Measurements from ENCODE around the gene ACACB. TPM values are rescaled to one million over a fixed set of nuclear protein-coding genes. Genes with fewer than 3 reads are reported as not detected.
"Not testable (repeated sequence)": the region's sequence is repeated elsewhere in the genome, so short reads cannot be mapped to it uniquely, and the experiment has no call there.

ACACB gene
- total RNA-seq, 1 experiment from 2014 or later, result 6.6 TPM

DNA sequence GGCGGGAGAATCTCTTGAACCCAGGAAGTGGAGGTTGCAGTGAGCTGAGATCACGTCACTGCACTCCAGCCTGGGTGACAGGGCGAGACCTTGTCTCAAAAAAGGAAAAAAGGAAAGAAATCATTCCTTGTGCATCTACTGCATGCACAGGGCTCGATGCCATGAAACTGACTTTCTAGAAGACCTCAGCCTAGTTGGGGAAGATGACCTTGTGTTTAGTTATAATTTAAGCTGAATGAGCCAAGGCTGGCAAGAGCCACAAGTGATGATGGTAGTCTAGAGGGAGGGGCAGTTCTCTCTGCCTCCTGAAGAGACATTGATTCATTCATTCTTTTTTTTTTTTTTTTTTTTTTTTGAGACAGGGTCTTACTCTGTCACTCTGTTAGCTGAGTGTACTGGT lies 24.2 kb downstream of the ACACB start:
- no peak for DNase-seq (ENCODE audit: low read depth)

- DNase-seq (ENCODE audit: low read depth), result no peak
Observed at GRCh38 chr12:109144224-109144623, 27.8 kb downstream of the ACACB start.

GRCh38 chr12:109147126-109147525 lies 30.7 kb downstream of the ACACB start:
- not testable (repeated sequence) for DNase-seq (ENCODE audit: low read depth)

DNA sequence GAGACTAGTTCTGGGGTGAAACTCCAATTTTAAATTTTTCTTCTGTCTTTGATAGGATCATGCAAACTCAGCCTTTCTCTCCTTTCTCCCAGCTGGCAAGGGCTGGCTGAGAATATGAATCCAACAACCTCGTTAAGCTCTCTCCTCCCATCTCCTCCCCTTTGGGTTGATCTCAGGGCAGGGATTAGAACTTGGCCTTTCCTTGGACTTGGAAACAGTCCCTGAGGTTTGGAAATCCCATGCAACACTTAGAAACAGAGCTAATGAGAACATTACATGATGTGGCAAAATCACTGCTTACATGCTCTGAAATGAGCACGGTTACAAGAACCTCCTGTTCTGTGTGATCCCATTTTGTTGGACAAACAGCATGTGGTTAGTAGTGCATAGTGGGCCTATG lies 31.6 kb downstream of the ACACB start:
- no peak for DNase-seq (ENCODE audit: low read depth)

- DNase-seq (ENCODE audit: low read depth), result no peak
Observed at GRCh38 chr12:109150124-109150640, 33.8 kb downstream of the ACACB start.

- no peak for DNase-seq (ENCODE audit: low read depth)
Observed at GRCh38 chr12:109151457-109151856, 35.1 kb downstream of the ACACB start.

DNA sequence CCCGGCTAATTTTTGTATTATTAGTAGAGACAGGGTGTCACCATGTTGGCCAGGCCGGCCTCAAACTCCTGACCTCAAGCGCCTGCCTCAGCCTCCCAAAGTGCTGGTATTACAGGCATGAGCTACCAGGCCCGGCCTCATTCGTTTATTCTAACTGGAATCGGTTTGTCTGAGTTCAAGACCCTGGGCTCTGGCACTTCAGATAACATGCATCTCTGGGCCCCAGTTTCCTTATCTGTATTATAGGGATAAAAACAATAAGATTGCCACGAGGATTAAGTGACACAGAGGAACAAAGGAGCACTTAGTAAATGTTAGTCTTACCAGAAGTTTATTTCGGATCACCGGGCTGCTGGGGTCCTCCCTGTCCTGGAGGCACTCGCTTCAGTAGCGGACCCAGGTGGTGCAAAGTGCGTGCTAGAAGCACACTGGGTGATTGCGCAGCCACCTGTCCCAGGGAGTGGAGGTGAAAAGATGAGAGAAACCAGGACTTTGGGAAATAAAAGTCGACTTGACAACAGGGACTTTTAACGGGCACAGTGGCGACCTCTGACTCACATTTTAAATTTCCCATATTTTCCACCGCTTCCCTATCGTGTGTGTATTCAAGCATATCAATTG lies 37.5 kb downstream of the ACACB start:
- DNase-seq (ENCODE audit: low read depth), result no peak

- peak; percentile 86 for DNase-seq (ENCODE audit: low read depth)
Observed at GRCh38 chr12:109154451-109155438, 38.4 kb downstream of the ACACB start.

- DNase-seq (ENCODE audit: low read depth), result no peak
Observed at GRCh38 chr12:109156036-109156435, 39.6 kb downstream of the ACACB start.

GRCh38 chr12:109156586-109156985 lies 40.2 kb downstream of the ACACB start:
- no peak for DNase-seq (ENCODE audit: low read depth)

DNA sequence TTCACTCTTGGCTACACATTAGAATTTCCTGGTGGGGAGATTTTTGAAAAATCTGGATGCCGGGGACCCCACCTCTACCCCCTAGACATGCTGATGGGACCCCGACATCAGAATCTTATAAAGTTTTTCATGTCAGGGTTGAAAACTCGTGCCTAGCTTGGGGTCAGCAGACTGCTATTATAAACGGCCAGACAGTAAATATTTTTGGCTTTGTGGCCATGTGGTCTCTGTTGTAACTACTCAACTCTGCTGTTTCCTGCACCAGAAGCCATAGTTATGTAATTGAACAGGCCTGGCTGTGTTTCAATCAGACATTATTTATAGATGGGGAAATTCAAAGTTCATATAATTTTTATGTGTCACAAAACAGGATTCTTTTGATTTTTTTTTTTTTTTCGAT lies 41.6 kb downstream of the ACACB start:
- DNase-seq (ENCODE audit: low read depth), result no peak

DNA sequence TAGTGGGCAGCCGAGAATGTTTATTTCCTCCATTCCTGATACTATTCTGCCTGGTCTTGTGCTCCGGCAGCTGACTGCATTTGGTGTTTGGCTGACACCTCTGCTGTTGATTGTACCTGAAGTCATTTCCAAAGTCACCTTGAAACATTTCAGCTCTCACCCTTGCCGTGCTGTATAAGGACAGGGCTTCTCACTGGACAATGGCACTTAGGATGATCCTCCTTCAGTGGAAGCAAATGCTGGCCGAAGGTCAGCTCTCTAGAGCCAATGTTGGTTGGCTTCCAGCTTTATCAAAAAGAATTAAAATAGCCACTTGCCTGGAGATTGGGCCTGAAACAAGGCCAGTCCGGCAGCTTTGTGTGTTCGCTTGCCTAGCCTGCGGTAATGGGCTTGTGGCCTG lies 44.0 kb downstream of the ACACB start:
- DNase-seq (ENCODE audit: low read depth), result no peak

DNA sequence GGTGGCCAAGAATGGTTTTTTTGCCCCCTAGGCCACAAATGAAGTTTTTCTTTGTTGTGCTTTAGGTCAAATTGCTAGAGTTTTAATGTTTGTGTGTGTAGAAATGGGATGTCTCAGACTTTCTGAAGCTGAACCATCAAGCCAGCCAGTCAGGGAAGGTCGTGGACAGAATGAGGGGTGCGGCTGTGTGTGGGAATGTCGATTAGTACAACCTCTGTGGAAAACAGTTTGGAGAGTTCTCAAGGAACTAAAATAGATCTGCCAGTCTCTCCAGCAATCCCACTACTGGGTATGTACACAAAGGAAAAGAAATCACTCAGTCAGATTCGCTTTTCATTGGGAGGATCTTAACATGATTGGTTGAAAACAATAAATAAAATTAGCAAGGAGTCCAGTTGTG lies 44.5 kb downstream of the ACACB start:
- DNase-seq (ENCODE audit: low read depth), result no peak

GRCh38 chr12:109162551-109162950 lies 46.2 kb downstream of the ACACB start:
- DNase-seq (ENCODE audit: low read depth), result no peak

- DNase-seq (ENCODE audit: low read depth), result no peak
Observed at GRCh38 chr12:109163167-109163566, 46.8 kb downstream of the ACACB start.

- no peak for DNase-seq (ENCODE audit: low read depth)
Observed at GRCh38 chr12:109165599-109165998, 49.2 kb downstream of the ACACB start.

- DNase-seq (ENCODE audit: low read depth), result no peak
Observed at GRCh38 chr12:109166371-109166770, 50.0 kb downstream of the ACACB start.

DNA sequence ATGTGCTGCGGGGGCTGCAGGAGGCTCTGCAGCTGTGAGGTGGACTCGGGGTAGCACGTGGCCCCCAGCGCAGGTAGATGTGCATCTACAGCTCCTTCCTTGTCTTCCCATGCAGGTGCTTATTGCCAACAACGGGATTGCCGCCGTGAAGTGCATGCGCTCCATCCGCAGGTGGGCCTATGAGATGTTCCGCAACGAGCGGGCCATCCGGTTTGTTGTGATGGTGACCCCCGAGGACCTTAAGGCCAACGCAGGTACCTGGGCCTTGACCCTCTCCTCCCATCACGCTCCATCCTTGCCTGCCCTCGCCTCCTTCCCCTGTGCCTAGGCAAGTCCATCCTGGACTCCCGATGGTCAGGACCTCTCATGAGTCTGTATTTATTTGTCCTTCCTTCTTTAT lies 51.4 kb downstream of the ACACB start:
- DNase-seq (ENCODE audit: low read depth), result no peak

- DNase-seq (ENCODE audit: low read depth), result no peak
Observed at GRCh38 chr12:109169262-109169661, 52.9 kb downstream of the ACACB start.

- DNase-seq (ENCODE audit: low read depth), result no peak
Observed at GRCh38 chr12:109169686-109170085, 53.3 kb downstream of the ACACB start.

GRCh38 chr12:109170324-109170723 lies 53.9 kb downstream of the ACACB start:
- no peak for DNase-seq (ENCODE audit: low read depth)

GRCh38 chr12:109172787-109173186 lies 56.4 kb downstream of the ACACB start:
- DNase-seq (ENCODE audit: low read depth), result not testable (repeated sequence)

Measured in M059J (cell line).